Activated T-cell treated with anti-CD3 and anti-CD28 coated beads, Interleukin-2, amount 50 U/mL, for 48 hours (primary cell): ENCODE results near the gene ME1.
"Not testable (repeated sequence)": the region's sequence is repeated elsewhere in the genome, so short reads cannot be mapped to it uniquely, and the experiment has no call there.

Source experiments
- DNase-seq, 2 experiments: peaks; one replicate each; pipeline ENCODE4 v3.0.0-alpha.2; 2020

The ME1 gene

DNA sequence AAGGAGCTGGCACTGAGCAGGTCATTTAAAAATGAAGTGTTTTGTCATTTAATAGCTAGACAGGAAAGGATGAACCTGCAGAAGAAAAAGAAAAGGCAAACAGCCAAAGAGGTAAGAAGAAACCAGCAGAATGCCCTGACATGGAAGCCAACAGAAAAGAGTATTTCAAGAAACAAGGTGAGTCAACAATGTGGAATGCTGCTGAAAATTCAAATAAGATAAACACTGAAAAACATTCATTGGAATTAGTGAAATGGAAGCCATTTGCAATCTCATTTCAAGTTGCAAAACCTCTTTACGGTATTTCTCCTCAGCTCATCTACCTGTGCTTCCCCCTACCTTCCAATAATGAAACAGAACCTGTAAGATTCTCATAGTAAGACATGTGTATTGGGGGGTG, 178.1 kb downstream of the ME1 start:
- no peak for DNase-seq

GRCh38 chr6:83250235-83250634, 180.6 kb downstream of the ME1 start:
- DNase-seq = no peak

DNA sequence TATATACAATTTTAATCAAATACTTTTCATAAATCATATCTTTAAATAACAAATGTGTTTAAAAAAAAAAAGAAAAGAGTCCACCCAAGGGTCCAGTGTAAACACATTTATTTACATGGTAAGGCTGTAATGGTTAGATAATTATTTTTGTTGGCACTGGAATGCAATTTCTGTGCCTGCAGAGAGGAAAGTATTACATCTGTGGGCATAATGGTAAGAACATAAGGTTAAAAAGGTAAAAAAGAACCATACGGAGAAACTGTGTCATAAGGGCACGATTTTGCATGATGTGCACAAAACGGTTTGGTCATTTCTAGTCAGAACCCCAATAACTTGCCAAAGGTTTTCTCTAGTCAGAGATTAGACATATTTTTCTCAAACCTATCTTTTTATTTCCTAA, 183.4 kb downstream of the ME1 start:
- no peak for DNase-seq

DNA sequence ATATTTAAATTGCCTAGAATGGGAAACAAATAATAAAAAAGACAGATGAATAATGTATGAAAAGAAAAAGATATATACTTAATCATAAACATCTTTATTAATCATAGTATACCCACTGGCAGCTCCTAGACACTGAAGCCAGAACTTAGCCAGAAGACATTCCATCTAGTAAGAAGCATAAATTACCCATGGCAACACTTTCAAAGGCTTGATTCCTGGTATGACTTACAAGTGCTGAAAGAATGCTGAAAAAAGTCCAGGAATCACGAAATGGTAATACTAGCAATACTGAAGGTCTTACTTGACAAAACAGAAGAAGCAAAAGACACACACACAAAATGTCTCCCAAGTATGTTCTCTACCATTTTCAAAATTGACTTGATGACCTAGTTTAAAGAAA, 199.7 kb downstream of the ME1 start:
- no peak for DNase-seq

GRCh38 chr6:83226517-83226916, 204.3 kb downstream of the ME1 start:
- DNase-seq = no peak

DNA sequence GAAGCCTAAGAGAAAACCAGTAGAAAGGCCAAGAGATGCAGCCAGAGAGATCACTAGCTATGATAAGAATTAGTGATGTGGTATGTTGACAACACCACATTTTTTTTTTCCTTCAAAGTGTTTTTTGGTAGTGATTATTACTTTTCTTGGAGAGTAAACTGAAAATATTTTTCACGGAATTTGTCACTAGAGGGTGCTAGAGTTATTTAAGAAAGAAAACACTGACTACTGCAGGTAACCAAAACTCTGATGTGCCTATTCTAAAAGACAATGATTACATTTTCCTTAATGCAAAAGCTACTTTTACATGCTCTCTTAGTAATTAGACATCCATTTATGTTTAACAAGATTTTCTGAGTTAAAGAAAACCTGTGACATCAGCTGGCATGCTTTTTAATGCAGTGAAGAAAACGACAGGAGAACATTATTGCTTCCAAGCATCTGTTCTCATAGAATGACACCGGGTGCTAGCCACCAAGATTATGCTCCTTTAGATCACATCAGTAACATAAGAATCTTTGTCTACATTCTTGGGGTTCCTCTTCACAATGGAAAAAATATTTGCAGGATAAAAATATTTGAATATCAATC, 208.9 kb downstream of the ME1 start:
- DNase-seq = no peak

DNA sequence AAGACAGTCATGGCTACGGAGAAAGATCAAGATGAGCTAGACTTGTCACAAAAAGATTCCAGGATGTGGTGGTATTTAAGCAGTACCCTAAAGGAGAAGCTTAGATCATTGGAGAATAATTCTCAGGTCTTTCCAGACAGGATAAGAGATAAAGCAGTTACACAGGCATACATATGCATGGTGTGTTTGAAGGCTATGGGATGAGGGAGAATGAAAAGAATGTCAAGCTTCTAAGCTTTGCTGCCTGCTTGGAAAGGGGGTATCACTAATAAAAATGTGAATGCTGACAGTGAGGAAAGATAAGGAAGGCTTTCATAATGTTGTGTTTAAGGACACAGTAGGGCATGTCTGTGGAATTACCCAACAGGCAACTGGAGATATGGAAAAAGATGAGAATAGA, 209.6 kb downstream of the ME1 start:
- no peak for DNase-seq

- DNase-seq = no peak
Measured at GRCh38 chr6:83220121-83220520, 210.7 kb downstream of the ME1 start.

DNA sequence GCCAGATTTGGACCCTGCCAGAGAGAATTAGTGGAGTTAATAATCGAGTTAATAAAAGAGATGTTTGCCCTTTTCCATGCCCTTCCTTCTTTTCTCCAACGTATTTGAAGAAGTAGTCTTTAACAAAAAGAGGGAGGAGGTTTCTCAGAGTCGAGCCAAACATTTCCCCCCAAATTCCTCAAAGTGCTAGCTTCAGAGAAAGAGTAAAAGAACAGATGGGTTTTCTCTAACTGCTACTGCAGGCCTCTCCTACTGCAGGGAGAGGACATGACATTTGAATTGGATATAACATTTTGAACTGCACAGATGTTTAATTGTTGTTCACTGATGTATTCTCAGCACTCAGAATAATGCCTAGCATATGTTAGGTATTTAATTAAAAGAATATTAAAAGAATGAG, 212.2 kb downstream of the ME1 start:
- DNase-seq = no peak

DNA sequence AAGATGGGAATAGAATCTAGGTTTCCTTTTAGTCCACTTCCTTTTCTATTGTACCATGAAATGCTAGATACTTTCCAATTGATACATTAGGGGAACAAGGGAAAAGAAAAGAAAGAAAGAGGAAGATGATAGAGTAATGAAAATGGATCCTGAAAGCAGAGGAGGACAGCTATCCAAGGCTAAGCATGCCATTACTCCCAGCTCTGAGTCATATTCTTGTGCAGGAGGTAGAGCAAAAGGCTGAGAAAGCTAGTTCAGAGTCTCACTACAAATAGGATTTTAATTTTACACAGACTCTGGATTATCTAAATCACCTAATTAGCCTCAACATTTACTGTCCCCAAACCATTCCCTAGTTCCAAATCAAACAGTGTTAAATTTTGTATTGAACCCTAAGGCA, 214.0 kb downstream of the ME1 start:
- DNase-seq = no peak

DNA sequence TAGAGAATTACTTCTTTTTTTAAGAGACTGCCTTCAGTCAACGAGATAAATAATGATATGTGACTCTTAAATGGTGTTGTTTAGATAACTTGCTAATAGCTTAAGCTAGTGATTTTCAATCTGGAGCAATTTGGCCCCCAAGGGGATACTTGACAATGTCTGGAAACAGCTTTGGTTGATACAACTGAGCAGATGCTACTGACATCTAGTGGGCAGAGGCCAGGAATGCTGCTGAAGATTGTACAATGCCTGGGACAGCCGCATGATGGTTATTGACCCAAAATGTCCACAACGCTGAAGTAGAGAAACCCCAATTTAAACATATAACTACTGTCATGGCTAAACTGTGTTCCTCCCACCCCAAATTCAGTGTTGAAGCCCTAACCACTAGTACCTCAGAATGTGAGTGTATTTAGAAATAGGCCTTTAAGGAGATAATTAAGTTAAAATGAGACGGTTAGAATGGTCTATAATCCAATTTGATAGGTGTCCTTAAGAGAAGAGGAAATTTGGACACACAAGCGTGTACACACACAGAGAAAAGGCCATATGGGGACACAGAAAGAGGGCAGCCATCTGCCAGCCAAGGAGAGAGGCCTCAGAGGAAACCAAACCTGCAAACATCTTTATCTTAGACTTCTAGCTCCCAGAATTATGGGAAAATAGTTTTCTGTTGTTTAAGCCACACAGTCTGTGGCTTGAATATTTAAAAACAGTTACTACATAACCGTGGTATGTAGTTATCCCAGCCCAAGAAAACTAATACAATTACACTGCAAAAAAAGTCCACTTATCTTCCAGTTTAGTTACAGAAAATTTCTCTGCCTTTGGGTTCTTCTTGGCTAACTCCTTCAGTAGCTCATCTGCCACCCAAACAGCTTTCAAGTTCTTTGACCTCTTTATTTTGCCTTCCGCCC, 215.5 kb downstream of the ME1 start:
- DNase-seq = peak; percentile 55 to 64

DNA sequence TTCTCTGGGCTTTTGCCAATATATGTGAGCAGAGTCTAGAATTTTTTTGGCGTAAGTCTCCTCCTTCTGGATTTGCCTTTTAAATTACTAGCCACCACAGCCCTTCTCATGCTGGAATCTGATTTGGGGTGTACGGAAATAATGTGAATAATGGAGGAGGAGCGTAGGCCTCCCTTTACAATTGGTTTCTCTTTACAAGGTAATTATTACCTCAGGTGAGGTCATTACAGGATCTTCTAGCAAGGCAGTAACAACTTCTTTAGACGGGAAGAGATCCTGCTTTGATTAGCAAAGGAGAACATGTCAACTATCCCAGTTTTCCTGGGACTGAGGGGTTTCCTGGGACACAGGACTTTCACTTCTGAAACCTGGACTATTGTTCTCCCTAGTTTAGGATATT, 228.8 kb downstream of the ME1 start:
- DNase-seq = no peak

- no peak for DNase-seq
Measured at GRCh38 chr6:83199863-83200225, 231.0 kb downstream of the ME1 start.

DNA sequence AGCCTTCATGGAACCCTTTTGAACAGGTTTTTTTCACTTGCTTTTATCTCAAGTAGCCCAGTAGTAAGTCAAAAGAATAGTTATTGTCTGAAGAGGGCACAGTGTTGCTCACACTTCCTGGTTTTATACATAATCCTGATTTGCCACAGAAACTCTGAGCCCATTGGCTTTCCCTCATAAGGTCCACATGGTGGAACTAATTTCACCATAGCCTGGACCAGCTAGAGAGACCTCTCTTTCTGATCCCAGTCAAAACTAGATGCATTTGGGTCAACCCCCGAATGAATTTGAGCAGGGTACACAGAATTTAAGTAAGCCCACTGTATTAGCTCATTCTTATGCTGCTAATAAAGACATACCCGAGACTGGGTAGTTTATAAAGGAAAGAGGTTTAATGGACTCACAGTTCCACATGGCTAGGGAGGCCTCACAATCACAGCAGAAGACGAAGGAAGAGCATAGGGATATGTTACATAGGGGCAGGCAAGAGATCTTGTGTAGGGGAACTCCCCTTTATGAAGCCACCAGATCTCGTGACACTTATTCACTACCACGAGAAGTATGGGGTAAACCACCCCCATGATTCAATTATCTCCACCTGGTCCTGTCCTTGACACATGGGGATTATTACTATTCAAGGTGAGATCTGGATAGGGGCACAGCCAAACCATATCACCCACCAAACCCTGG, 231.5 kb downstream of the ME1 start:
- no peak for DNase-seq

- DNase-seq = no peak
Measured at GRCh38 chr6:83198486-83199172, 232.2 kb downstream of the ME1 start.

- peak; percentile 35 for DNase-seq
Measured at GRCh38 chr6:83193747-83194566, 236.9 kb downstream of the ME1 start.

DNA sequence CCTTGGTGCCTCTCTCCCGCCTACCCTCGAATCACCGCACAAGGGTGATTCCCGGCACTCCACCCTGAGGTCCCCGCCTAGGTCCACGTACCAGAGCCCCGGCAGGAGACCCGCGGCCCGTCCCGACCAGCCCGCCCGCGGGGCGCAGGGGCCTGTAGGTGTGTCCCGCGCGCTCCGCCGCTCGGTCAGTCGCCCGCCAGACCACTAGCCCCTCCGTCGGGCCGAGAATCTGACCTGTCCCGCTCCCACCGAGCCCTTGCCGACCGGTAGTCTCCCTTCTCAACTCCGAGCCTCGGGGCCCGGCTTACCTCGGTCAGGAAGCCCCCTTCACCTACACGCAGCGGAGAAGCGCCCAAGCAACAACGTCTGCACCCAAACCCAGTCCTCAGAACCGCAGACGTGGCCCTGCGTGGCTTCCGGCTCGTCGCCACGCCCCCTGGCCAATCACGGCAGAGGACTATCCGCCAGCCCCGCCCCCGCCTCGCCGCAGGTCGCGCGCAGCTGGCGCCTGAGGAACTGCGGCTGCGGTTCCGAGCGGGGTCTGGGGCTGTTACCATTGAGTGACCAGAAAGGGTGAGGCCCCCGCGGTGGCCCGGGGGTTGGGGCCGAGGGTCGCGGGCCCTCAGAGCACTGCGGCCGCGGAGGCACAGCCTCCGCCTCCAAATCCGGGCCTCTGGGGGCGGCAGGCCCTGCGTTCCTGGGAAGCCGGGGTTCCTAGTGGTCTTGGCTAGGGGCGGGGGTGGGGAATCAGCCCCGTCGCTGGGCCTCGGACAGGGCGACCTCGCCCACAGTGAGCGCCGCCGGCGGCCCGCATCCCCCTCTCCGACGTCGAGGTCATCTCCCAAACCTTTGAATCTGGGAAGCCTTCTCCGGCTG, 237.7 kb downstream of the ME1 start, which contains the start of the genes PGM3 and RWDD2A:
PGM3 (minus strand) TSS at position 395 of the 876 bp plus-strand sequence. CDS start 2,253 bp downstream, outside the sequence.
RWDD2A (plus strand) TSS at position 487 of the 876 bp plus-strand sequence. CDS start 1,095 bp downstream, outside the sequence.
- DNase-seq = peak; percentile 90 to 93

DNA sequence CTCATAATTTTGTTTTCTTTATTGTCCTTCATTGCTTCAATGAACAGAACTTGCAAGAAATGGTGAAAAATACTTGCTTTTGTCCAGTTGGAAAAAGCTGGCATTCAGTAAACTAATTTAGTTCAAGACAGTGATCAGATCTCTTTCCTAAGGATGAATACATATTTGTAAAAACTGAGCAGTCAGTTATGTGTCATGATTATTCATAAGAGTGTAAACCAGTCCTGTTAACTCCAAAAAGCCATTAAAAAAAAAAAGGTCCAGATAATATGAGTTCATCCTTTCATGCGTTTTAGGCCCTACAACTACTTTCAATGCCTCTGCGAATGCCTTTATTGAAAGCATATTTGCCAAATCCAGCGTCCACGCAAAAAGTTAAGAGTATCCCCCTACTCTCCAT, 238.4 kb downstream of the ME1 start:
- DNase-seq = no peak

- not testable (repeated sequence) for DNase-seq
Measured at GRCh38 chr6:83191974-83192373, 238.9 kb downstream of the ME1 start.

- DNase-seq = no peak
Measured at GRCh38 chr6:83190626-83191025, 240.2 kb downstream of the ME1 start.

- no peak for DNase-seq
Measured at GRCh38 chr6:83188501-83188900, 242.3 kb downstream of the ME1 start.
